Mesothelial cell of epicardium (in vitro differentiated cells): ENCODE measurements around the gene SCFD2. TPM values are rescaled to one million over a fixed set of nuclear protein-coding genes. Genes with fewer than 3 reads are reported as not detected.

Source experiments
- DNase-seq, 2 experiments: peaks; one replicate each; pipeline ENCODE4 v3.0.0; 2021; ENCODE audit warnings: low spot score in 2 of 2; ENCODE audit not compliant: unreplicated experiment in 2 of 2
- H3K27ac Mint-ChIP-seq: 2 replicates; pipeline ENCODE4 v1.8.0; 2021; ENCODE audit warnings: mixed read lengths
- H3K27me3 Mint-ChIP-seq: 2 replicates; pipeline ENCODE4 v1.8.0; 2021; ENCODE audit warnings: low read depth, mixed read lengths
- H3K36me3 Mint-ChIP-seq: 2 replicates; pipeline ENCODE4 v1.8.0; 2021; ENCODE audit warnings: mixed read lengths
- H3K4me1 Mint-ChIP-seq: 2 replicates; pipeline ENCODE4 v1.8.0; 2021; ENCODE audit warnings: mixed read lengths
- H3K4me3 Mint-ChIP-seq: 2 replicates; pipeline ENCODE4 v1.8.0; 2021; ENCODE audit warnings: mild to moderate bottlenecking, moderate library complexity, mixed read lengths
- H3K9me3 Mint-ChIP-seq: 2 replicates; pipeline ENCODE4 v1.8.0; 2021; ENCODE audit warnings: mixed read lengths
- CTCF ChIP-seq: fragments of 200-600 bp; sonication (generic); IDR thresholded peaks from one replicate; pipeline ENCODE4 v1.5.0; 2021; ENCODE audit warnings: antibody characterized with exemption; ENCODE audit not compliant: unreplicated experiment
- total RNA-seq: library from RNA; stranded (reverse); gene quantifications from 3 replicates; pipeline ENCODE4 v1.2.1, GENCODE V29; 2021

SCFD2 gene
- total RNA-seq, 1 donor from 2014 or later, result 15.6 TPM

GRCh38 chr4:52976523-52977230 lies 389.2 kb downstream of the SCFD2 start:
- H3K27ac Mint-ChIP-seq, result no peak overlapping the region

GRCh38 chr4:52968691-52969090 lies 397.2 kb downstream of the SCFD2 start:
- H3K36me3 Mint-ChIP-seq, result peaks cover 16% of the 10 kb centered on the region
- DNase-seq, result no peak
- no peak overlapping the region for H3K27ac Mint-ChIP-seq
- peaks cover 9% of the 10 kb centered on the region for H3K4me1 Mint-ChIP-seq
- TF ChIP-seq CTCF, result no peak
- peaks cover 33% of the 10 kb centered on the region for H3K9me3 Mint-ChIP-seq
- H3K4me3 Mint-ChIP-seq, result no peak overlapping the region
- no peaks in the 10 kb centered on the region for H3K27me3 Mint-ChIP-seq

More at GRCh38 chr4:52976523-52977230, 389.2 kb downstream of the SCFD2 start:
- no peak for DNase-seq
- Mint-ChIP-seq H3K4me3 (no peak overlapping the region), H3K36me3 (peaks cover 4% of the 10 kb centered on the region), H3K9me3 (peaks cover 15% of the 10 kb centered on the region), H3K27me3 (no peaks in the 10 kb centered on the region), H3K4me1 (peaks cover 17% of the 10 kb centered on the region)
- no peak for TF ChIP-seq CTCF

- Mint-ChIP-seq H3K4me3 (no peak overlapping the region), H3K4me1 (peaks cover 13% of the 10 kb centered on the region), H3K27ac (no peak overlapping the region), H3K9me3 (peaks cover 32% of the 10 kb centered on the region), H3K27me3 (no peaks in the 10 kb centered on the region), H3K36me3 (peaks cover 16% of the 10 kb centered on the region)
- DNase-seq, result no peak
- no peak for TF ChIP-seq CTCF
Measured at GRCh38 chr4:52968241-52968640, 397.6 kb downstream of the SCFD2 start.

GRCh38 chr4:52966781-52967180 lies 399.1 kb downstream of the SCFD2 start:
- no peak for DNase-seq
- Mint-ChIP-seq H3K36me3 (peaks cover 13% of the 10 kb centered on the region), H3K27me3 (no peaks in the 10 kb centered on the region), H3K27ac (no peak overlapping the region), H3K4me3 (no peak overlapping the region), H3K4me1 (peaks cover 21% of the 10 kb centered on the region), H3K9me3 (peaks cover 18% of the 10 kb centered on the region)
- no peak for TF ChIP-seq CTCF

GRCh38 chr4:52966172-52966571 lies 399.7 kb downstream of the SCFD2 start:
- no peak for DNase-seq
- no peak overlapping the region for H3K4me3 Mint-ChIP-seq
- no peak for TF ChIP-seq CTCF
- H3K4me1 Mint-ChIP-seq, result peaks cover 21% of the 10 kb centered on the region
- peaks cover 16% of the 10 kb centered on the region for H3K9me3 Mint-ChIP-seq
- no peak overlapping the region for H3K27ac Mint-ChIP-seq
- peaks cover 12% of the 10 kb centered on the region for H3K36me3 Mint-ChIP-seq
- H3K27me3 Mint-ChIP-seq, result no peaks in the 10 kb centered on the region
